ENCODE measurements around the gene HTR4. TPM values are rescaled to one million over a fixed set of nuclear protein-coding genes. Genes with fewer than 3 reads are reported as not detected.

The HTR4 gene
- polyA plus RNA-seq, 3 donors: not detected

DNA sequence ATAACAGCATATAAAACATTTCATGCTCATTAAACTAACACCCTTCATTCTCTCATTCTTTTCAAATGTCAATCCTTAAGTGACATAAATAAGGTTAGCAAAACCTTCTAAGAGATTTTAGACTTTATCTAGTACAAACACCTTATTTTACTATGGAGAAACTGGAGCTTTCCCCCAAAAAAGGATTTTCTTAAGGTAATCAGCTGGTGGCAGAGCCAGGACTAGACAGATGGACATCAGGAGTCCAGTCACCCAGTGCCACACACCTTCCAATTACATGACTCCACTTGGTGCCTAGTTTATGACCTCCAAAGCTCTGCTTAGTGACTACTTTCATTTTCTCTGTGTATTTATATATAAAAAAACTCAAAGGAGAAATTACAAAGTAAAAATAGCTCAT is 70.2 kb downstream of the HTR4 start:
- Histone ChIP-seq H3K9me3 (replicated peaks in 1 of 2; ENCODE audit: control insufficient read depth in 1 of 2, insufficient read depth in 1 of 2, low read length in 2 of 2) (no peaks in the 10 kb centered on the region), H3K4me3 (replicated peaks in 1 of 3; ENCODE audit: low read depth in 2 of 3, low read length in 3 of 3) (no peak overlapping the region), H4K20me1 (ENCODE audit: insufficient read depth, low read length) (no peaks in the 10 kb centered on the region), H3K4me1 (ENCODE audit: control insufficient read depth in 1 of 2, insufficient read depth in 2 of 2, low read length in 2 of 2) (no peaks in the 10 kb centered on the region), H3K36me3 (replicated peaks in 1 of 2; ENCODE audit: control insufficient read depth in 1 of 2, insufficient read depth in 2 of 2, low read length in 2 of 2) (no peaks in the 10 kb centered on the region), H2AFZ (ENCODE audit: insufficient read depth, low read depth, low read length, poor library complexity, severe bottlenecking) (no peak overlapping the region), H3K9ac (ENCODE audit: insufficient read depth, low read length, poor library complexity, severe bottlenecking) (no peak overlapping the region), H3K27me3 (ENCODE audit: control insufficient read depth in 2 of 2, insufficient read depth in 2 of 2, low read length in 2 of 2) (no peaks in the 10 kb centered on the region), H3K27ac (ENCODE audit: low read depth in 1 of 2, low read length in 2 of 2) (no peak overlapping the region), H3K79me2 (ENCODE audit: insufficient read depth, low read length) (no peaks in the 10 kb centered on the region), H3K4me2 (replicated peaks; ENCODE audit: extremely low read depth, low read length, poor library complexity, severe bottlenecking) (no peak overlapping the region)
- DNase-seq: no peak
- peaks cover 0 to 4% (median 0%) of the 10 kb centered on the region in 3 donors for H3K27me3 Mint-ChIP-seq (ENCODE audit: low read depth in 3 of 3)
- H3K27ac Mint-ChIP-seq: no peak overlapping the region
- TF ChIP-seq, protein P1, sequence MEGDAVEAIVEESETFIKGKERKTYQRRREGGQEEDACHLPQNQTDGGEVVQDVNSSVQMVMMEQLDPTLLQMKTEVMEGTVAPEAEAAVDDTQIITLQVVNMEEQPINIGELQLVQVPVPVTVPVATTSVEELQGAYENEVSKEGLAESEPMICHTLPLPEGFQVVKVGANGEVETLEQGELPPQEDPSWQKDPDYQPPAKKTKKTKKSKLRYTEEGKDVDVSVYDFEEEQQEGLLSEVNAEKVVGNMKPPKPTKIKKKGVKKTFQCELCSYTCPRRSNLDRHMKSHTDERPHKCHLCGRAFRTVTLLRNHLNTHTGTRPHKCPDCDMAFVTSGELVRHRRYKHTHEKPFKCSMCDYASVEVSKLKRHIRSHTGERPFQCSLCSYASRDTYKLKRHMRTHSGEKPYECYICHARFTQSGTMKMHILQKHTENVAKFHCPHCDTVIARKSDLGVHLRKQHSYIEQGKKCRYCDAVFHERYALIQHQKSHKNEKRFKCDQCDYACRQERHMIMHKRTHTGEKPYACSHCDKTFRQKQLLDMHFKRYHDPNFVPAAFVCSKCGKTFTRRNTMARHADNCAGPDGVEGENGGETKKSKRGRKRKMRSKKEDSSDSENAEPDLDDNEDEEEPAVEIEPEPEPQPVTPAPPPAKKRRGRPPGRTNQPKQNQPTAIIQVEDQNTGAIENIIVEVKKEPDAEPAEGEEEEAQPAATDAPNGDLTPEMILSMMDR (IDR thresholded peaks at IDR 0.05): no peak
- no peaks in the 10 kb centered on the region for H3K4me1 Mint-ChIP-seq
- peaks cover 0 to 4% (median 0%) of the 10 kb centered on the region in 7 donors for H3K9me3 Mint-ChIP-seq
- no peak overlapping the region for H3K4me3 Mint-ChIP-seq
- no peaks in the 10 kb centered on the region for H3K36me3 Mint-ChIP-seq
- intact Hi-C loops (cut with micrococcal nuclease): no loop called here

DNA sequence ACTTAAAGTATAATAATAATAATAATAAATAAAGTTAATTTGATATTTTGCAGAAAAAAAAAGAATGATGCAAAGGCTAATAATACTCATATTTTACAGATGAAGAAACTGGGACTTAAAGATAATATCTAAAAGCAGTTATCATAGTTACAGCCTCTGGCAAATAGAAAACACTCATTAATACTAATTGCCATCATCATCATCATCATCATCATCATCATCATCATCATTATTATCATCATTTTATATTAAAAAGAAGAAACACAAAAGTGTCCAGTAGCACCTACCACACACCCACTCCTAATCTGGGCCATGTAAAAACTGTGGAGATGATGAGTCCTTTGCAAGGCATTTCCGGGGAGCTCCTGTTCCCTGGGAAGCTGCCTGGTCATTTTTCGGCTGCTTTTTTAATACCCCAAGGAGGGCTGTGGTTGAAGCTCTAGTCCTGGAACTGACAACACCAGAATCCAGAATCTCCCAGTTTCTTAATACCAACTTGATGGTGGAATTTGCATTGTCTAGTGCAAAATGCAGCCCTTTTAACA is 70.8 kb downstream of the HTR4 start:
- Histone ChIP-seq H4K20me1 (ENCODE audit: insufficient read depth, low read length) (no peaks in the 10 kb centered on the region), H3K36me3 (replicated peaks in 1 of 2; ENCODE audit: control insufficient read depth in 1 of 2, insufficient read depth in 2 of 2, low read length in 2 of 2) (no peaks in the 10 kb centered on the region), H3K9ac (ENCODE audit: insufficient read depth, low read length, poor library complexity, severe bottlenecking) (no peak overlapping the region), H2AFZ (ENCODE audit: insufficient read depth, low read depth, low read length, poor library complexity, severe bottlenecking) (no peak overlapping the region), H3K27me3 (ENCODE audit: control insufficient read depth in 2 of 2, insufficient read depth in 2 of 2, low read length in 2 of 2) (no peaks in the 10 kb centered on the region), H3K4me1 (ENCODE audit: control insufficient read depth in 1 of 2, insufficient read depth in 2 of 2, low read length in 2 of 2) (no peaks in the 10 kb centered on the region), H3K9me3 (replicated peaks in 1 of 2; ENCODE audit: control insufficient read depth in 1 of 2, insufficient read depth in 1 of 2, low read length in 2 of 2) (no peaks in the 10 kb centered on the region), H3K27ac (ENCODE audit: low read depth in 1 of 2, low read length in 2 of 2) (no peak overlapping the region), H3K79me2 (ENCODE audit: insufficient read depth, low read length) (no peaks in the 10 kb centered on the region), H3K4me3 (replicated peaks in 1 of 3; ENCODE audit: low read depth in 2 of 3, low read length in 3 of 3) (no peak overlapping the region), H3K4me2 (replicated peaks; ENCODE audit: extremely low read depth, low read length, poor library complexity, severe bottlenecking) (no peak overlapping the region)
- Mint-ChIP-seq H3K9me3 (peaks cover 0 to 4% (median 0%) of the 10 kb centered on the region in 7 donors), H3K36me3 (no peaks in the 10 kb centered on the region), H3K4me3 (no peak overlapping the region), H3K27ac (no peak overlapping the region), H3K4me1 (no peaks in the 10 kb centered on the region), H3K27me3 (ENCODE audit: low read depth in 3 of 3) (peaks cover 0 to 4% (median 0%) of the 10 kb centered on the region in 3 donors)
- TF ChIP-seq, protein P1 (IDR thresholded peaks at IDR 0.05): no peak
- intact Hi-C loops (cut with micrococcal nuclease): no loop called here
- DNase-seq: no peak
- WGBS (ENCODE audit: insufficient coverage): 80% methylated on average over 1 of the region's 2 CpGs
